Loucy (cell line): ENCODE data around the gene PRTFDC1.

Experiments
- H2AFZ ChIP-seq: fragments of 200-600 bp; sonication (generic); 2 replicates; pipeline ENCODE4 v1.6.0; 2016; ENCODE audit warnings: antibody characterized with exemption, mild to moderate bottlenecking, low read length, moderate library complexity
- H3F3A ChIP-seq: fragments of 200-600 bp; 2 replicates; pipeline ENCODE4 v1.6.0; 2016; ENCODE audit warnings: antibody characterized with exemption, low read depth, mild to moderate bottlenecking
- H3K27me3 ChIP-seq: fragments of 200-600 bp; sonication (generic); 2 replicates; pipeline ENCODE4 v1.6.1; 2014; ENCODE audit warnings: low read length, mild to moderate bottlenecking; ENCODE audit not compliant: insufficient read depth, poor library complexity, severe bottlenecking
- H3K36me3 ChIP-seq: fragments of 200-600 bp; sonication (generic); 2 replicates; pipeline ENCODE4 v1.6.1; 2016; ENCODE audit warnings: low read length; ENCODE audit not compliant: insufficient read depth
- H3K4me1 ChIP-seq: fragments of 200-600 bp; sonication (generic); 2 replicates; pipeline ENCODE4 v1.5.1; 2014; ENCODE audit warnings: low read length, mild to moderate bottlenecking; ENCODE audit not compliant: insufficient read depth, poor library complexity, severe bottlenecking
- H3K4me2 ChIP-seq: fragments of 200-600 bp; sonication (generic); 2 replicates; pipeline ENCODE4 v1.6.0; 2014; ENCODE audit warnings: antibody characterized with exemption, low read length, low read depth, mild to moderate bottlenecking; ENCODE audit not compliant: poor library complexity, severe bottlenecking
- H3K4me3 ChIP-seq: fragments of 200-600 bp; sonication (generic); 2 replicates; pipeline ENCODE4 v1.5.1; 2014; ENCODE audit warnings: low read length, mild to moderate bottlenecking, mixed read lengths; ENCODE audit not compliant: poor library complexity, severe bottlenecking
- H3K79me2 ChIP-seq: fragments of 200-600 bp; sonication (generic); 2 replicates; pipeline ENCODE4 v1.6.1; 2014; ENCODE audit warnings: low read length; ENCODE audit not compliant: insufficient read depth
- H3K9ac ChIP-seq: fragments of 200-600 bp; sonication (generic); 2 replicates; pipeline ENCODE4 v1.6.0; 2014; ENCODE audit warnings: mild to moderate bottlenecking, low read depth, low read length, moderate library complexity; ENCODE audit not compliant: poor library complexity, severe bottlenecking
- H3K9me2 ChIP-seq: fragments of 200-600 bp; sonication (generic); replicated peaks from 2 replicates; pipeline ENCODE4 v1.6.1; 2016; ENCODE audit warnings: low read depth, low read length, mixed read lengths
- H3K9me3 ChIP-seq: fragments of 200-600 bp; sonication (generic); 2 replicates; pipeline ENCODE4 v1.6.1; 2014; ENCODE audit warnings: mild to moderate bottlenecking, antibody characterized with exemption, low read length, low read depth; ENCODE audit not compliant: insufficient read depth
- H4K20me1 ChIP-seq: fragments of 200-600 bp; sonication (generic); 2 replicates; pipeline ENCODE4 v1.6.0; 2014; ENCODE audit warnings: antibody characterized with exemption, low read length, mild to moderate bottlenecking; ENCODE audit not compliant: insufficient read depth, poor library complexity, severe bottlenecking
- EZH2phosphoT487 ChIP-seq: fragments of 200-600 bp; IDR thresholded peaks from 2 replicates; pipeline ENCODE4 v1.6.1; 2018; ENCODE audit warnings: antibody characterized with exemption, mild to moderate bottlenecking, moderate library complexity, borderline replicate concordance
- TF ChIP-seq, protein P1 (sequence below): fragments of 200-600 bp; sonication (generic); conservative IDR thresholded peaks from 2 replicates; pipeline ENCODE4 v1.5.1; 2014; ENCODE audit warnings: mild to moderate bottlenecking, antibody characterized with exemption, low read length

Gene PRTFDC1

DNA sequence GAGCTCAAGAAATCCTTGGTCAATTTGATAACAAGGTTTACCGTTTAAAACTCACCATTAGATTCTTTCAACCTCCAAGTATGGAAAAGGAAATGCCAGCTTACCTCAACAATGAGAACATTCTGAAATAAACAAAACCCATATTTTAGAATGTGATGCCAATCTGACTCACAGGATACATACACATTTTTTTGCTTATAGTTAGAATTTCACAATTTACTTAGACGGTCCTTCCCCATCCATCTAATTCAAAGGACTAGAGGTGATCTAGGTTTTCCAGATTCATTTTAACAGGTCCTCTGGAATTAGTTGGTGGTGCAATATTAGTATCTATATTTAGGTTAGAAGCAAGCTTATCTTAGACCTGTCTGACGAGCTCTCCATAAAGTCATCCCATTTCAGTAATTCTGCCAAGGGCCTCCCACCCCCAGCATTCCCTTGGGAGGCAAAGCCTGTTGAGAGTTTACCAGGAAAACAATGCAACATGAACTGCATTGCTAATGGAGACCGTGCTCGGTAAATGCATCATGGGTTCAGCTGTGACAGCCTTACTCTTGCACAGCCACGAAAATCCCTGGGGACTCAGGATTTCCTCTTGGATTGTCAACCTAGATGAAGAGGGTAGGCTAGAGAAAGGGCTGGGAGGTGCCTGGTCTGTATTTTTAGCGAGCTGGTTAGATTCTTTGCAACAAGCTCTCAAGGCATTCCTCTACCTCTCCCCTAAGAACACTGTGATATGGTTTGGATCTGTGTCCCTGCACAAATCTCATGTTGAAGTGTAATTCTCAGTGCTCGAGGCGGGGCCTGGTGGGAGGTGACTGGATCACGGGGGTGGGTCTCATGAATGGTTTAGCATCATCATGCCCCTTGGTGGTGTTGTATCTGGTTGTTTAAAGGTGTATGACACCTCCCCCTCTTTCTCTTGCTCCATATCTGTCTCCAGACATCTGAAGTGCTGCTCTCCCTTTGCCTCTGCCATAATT lies 93.8 kb downstream of the PRTFDC1 start:
- H3F3A ChIP-seq: no peaks in the 10 kb centered on the region
- H3K9me2 ChIP-seq: no peaks in the 10 kb centered on the region
- H3K4me3 ChIP-seq: no peak overlapping the region
- H2AFZ ChIP-seq: no peak overlapping the region
- no peaks in the 10 kb centered on the region for H4K20me1 ChIP-seq
- no peaks in the 10 kb centered on the region for H3K4me1 ChIP-seq
- H3K79me2 ChIP-seq: no peaks in the 10 kb centered on the region
- TF ChIP-seq EZH2phosphoT487: no peak
- TF ChIP-seq, protein P1, sequence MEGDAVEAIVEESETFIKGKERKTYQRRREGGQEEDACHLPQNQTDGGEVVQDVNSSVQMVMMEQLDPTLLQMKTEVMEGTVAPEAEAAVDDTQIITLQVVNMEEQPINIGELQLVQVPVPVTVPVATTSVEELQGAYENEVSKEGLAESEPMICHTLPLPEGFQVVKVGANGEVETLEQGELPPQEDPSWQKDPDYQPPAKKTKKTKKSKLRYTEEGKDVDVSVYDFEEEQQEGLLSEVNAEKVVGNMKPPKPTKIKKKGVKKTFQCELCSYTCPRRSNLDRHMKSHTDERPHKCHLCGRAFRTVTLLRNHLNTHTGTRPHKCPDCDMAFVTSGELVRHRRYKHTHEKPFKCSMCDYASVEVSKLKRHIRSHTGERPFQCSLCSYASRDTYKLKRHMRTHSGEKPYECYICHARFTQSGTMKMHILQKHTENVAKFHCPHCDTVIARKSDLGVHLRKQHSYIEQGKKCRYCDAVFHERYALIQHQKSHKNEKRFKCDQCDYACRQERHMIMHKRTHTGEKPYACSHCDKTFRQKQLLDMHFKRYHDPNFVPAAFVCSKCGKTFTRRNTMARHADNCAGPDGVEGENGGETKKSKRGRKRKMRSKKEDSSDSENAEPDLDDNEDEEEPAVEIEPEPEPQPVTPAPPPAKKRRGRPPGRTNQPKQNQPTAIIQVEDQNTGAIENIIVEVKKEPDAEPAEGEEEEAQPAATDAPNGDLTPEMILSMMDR: no peak
- no peaks in the 10 kb centered on the region for H3K36me3 ChIP-seq
- no peak overlapping the region for H3K4me2 ChIP-seq
- no peak overlapping the region for H3K9ac ChIP-seq
- no peaks in the 10 kb centered on the region; the same call in 1 of the 2 replicates for H3K9me3 ChIP-seq
- no peaks in the 10 kb centered on the region for H3K27me3 ChIP-seq

DNA sequence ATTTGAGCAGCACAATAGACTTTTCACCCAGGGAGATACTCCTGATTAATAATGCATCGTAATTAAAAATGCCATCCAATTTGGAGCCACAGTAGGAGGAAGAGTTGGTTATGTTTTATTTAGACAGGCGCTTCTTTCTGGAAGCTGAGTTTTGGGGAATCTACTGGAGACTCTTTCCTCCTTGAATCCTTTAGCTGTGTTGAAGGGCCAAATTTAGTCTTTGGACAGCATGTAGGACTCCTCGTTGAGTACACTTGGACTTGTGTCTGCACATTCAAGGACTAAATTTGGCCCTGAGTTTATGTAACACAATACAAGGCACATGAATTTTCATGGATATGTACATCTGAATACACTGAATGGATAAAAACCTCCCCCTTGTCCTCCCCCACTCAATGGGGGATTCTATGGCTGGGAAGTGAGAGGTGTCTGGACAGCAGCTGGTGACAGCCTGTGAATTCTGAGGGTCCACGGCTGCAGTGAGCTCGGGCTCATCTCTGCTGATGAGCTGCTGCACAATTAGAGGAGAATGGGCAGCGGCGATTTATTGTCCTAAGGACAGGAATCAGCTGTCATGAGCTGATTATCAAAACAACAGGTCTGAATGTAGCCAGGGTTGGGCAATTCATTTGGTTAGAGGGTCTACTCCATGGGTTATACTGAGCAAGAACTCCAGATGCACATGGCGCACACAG lies 95.2 kb downstream of the PRTFDC1 start:
- Histone ChIP-seq H4K20me1 (no peaks in the 10 kb centered on the region), H3K36me3 (no peaks in the 10 kb centered on the region), H3K9me3 (no peaks in the 10 kb centered on the region), H3K9me2 (no peaks in the 10 kb centered on the region), H3K79me2 (no peaks in the 10 kb centered on the region), H3K4me1 (no peaks in the 10 kb centered on the region), H3F3A (no peaks in the 10 kb centered on the region), H3K27me3 (no peaks in the 10 kb centered on the region), H3K4me3 (no peak overlapping the region), H3K9ac (no peak overlapping the region), H3K4me2 (no peak overlapping the region), H2AFZ (no peak overlapping the region)
- no peak for TF ChIP-seq EZH2phosphoT487
- TF ChIP-seq, protein P1: no peak

DNA sequence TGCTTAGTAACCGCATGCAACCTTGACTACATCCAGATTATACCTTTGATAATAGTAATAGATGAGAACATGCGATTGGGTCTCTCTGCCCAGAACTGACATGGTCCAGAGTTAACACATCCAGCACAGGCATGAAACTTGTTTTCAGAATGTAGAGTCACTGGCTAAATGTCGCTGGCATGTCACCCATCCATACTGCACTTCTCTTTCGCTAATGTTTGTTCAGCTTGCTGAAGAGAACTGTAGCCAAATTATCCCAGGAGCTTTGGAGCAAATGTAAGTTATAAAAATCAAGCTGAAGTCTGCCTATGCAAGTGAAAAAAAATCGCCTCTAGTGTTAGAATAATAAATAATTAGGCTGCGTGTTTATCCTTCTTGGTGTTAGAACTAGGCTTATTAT lies 98.2 kb downstream of the PRTFDC1 start:
- no peaks in the 10 kb centered on the region for H3K9me3 ChIP-seq
- H3K9me2 ChIP-seq: no peaks in the 10 kb centered on the region
- no peaks in the 10 kb centered on the region for H4K20me1 ChIP-seq
- no peaks in the 10 kb centered on the region for H3K36me3 ChIP-seq
- no peaks in the 10 kb centered on the region for H3K4me1 ChIP-seq
- H2AFZ ChIP-seq: no peak overlapping the region
- H3F3A ChIP-seq: no peaks in the 10 kb centered on the region
- no peak overlapping the region for H3K4me3 ChIP-seq
- no peak overlapping the region for H3K9ac ChIP-seq
- no peaks in the 10 kb centered on the region for H3K79me2 ChIP-seq
- TF ChIP-seq, protein P1: no peak
- TF ChIP-seq EZH2phosphoT487: no peak
- H3K4me2 ChIP-seq: no peak overlapping the region
- H3K27me3 ChIP-seq: no peaks in the 10 kb centered on the region
